Gastrocnemius medialis (tissue), 4 donors: ENCODE measurements around the gene CCNB1IP1.

Source experiments
- CTCF ChIP-seq, 5 experiments: fragments of 450-650 bp in 3 of 5; fragments of 200-600 bp in 2 of 5; sonication (generic) in 2 of 5; IDR thresholded peaks in 4 of 5; conservative IDR thresholded peaks in 1 of 5; 1 replicate in 4 of 5; 2 replicates in 1 of 5; pipeline ENCODE4 v1.5.1; 2016 to 2019; ENCODE audit warnings: antibody characterized with exemption in 5 of 5, mild to moderate bottlenecking in 3 of 5, moderate library complexity in 3 of 5
- POLR2A ChIP-seq, 2 donors: fragments of 450-650 bp; IDR thresholded peaks; one replicate each; pipeline ENCODE4 v1.6.1; 2017; ENCODE audit warnings: antibody characterized with exemption in 2 of 2, mild to moderate bottlenecking in 2 of 2, moderate library complexity in 2 of 2

DNA sequence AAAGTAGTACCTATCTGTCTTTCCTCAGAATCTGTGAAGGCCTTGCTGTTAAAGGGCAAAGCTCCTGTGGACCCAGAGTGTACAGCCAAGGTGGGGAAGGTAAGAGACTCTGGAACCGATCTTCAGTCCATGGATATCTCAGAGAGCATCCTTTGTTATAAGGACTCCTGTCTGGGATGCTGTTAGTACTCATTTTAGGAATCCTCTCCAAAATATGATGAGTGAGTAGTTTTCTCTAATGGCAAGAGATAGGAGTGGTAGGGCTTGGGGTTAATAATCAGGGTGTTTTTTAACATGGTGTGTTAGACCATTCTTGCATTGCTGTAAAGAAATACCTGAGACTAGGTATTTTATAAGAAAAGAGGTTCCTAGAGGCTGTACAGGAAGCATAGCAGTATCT is 12.3 kb upstream of the CCNB1IP1 start:
- TF ChIP-seq CTCF (IDR thresholded peaks at IDR 0.05 in 4 of 5, conservative IDR thresholded peaks at IDR 0.05 in 1 of 5) (no peak), POLR2A (IDR thresholded peaks at IDR 0.05) (no peak)
